Activated CD8-positive, alpha-beta memory T cell treated with anti-CD3 and anti-CD28 coated beads for 48 hours (primary cell): ENCODE measurements around the gene SCUBE1.
"Not testable (repeated sequence)": the region's sequence is repeated elsewhere in the genome, so short reads cannot be mapped to it uniquely, and the experiment has no call there.

Experiments used
- DNase-seq, 3 experiments: peaks; one replicate each; pipeline ENCODE4 v3.0.0-alpha.2; 2020; ENCODE audit warnings: low read depth in 2 of 3, low spot score in 2 of 3

Gene SCUBE1

DNA sequence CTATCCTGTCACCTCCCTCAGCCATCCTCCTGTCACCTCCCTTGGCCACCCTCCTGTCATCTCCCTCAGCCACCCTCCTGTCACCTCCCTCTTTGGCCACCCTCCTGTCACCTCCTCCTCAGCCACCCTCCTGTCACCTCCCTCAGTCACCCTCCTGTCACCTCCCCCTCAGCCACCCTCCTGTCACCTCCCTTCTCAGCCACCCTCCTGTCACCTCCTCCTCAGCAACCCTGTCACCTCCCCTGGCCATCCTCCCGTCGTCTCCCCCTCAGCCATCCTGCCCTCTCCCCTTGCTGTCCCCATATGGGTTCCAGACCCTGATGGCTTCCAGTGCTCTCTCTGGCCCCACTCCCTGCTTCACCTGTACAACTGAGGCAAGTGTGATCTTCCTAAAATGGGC lies 61.8 kb downstream of the SCUBE1 start:
- no peak for DNase-seq

DNA sequence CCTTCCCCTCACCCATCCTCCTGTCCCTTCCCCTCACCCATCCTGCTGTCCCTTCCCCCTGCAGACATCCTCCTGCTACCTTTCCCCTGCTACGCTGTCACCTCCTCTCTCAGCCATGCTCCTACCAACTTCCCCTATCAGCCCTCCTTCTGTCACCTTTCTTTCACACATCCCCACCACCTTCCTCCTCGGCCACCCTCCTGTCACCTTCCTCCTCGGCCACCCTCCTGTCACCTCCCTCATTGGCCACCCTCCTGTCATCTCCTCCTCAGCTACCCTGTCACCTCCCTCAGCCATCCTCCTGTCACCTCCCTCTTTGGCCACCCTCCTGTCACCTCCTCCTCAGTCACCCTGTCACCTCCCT lies 62.7 kb downstream of the SCUBE1 start:
- not testable (repeated sequence) for DNase-seq

DNA sequence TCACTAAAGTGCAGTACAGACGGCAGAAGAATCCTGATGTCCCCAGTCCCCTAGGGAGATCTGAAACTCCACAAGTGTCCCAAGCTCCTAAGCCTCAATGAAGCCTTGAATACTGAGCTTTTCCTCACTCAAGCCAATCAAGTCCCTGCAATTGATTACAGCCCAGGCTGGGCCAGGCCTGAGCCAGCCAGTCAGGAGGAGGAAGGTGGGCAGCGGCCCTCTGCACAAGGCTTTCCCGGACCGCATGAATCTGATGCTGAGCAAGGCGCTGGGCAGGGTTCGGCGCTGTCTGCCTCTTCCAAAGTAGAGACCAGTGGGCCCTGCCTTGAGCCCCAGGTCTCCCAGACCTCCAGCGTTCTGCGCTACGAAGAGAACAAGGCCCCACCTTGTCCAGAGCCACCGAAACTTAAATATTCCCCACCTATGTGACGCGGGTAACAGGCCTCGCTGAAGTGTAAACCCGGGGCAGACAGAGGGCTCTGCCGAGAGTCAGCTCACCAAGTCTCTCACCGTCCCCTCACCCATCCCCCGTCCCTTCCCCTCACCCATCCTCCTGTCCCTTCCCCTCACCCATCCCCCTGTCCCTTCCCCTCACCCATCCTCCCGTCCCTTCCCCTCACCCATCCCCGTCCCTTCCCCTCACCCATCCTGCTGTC lies 63.2 kb downstream of the SCUBE1 start:
- no peak for DNase-seq

DNA sequence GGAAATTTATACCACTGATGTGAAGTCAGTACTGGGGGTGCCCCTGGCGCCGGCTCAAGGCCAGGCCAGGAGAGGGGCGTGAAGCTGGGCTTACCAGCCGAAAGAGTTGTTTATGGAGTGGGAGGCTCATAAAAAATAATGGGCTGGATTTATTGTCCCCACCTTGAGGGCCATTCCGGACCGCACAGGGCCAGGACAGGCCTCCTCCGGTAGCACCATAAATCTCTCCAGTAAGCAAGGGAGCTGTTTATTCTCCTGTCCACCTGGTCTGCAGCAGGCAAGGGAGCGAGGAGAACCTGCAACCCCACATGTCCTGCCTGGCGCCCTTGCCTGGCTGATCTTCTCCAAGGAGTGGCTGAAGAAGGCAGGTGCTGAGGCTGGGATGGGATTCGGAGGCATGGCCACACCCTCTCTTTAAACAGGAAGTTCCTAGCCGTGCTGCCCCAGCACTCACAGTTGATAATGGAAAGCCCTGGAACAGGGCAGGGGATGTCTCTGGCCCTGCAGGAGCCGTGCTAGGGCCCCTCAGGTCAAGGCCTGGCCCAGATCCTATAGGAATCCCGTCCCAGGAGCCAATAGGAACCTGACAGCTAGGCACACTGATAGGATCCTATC lies 65.1 kb downstream of the SCUBE1 start:
- DNase-seq, result no peak

DNA sequence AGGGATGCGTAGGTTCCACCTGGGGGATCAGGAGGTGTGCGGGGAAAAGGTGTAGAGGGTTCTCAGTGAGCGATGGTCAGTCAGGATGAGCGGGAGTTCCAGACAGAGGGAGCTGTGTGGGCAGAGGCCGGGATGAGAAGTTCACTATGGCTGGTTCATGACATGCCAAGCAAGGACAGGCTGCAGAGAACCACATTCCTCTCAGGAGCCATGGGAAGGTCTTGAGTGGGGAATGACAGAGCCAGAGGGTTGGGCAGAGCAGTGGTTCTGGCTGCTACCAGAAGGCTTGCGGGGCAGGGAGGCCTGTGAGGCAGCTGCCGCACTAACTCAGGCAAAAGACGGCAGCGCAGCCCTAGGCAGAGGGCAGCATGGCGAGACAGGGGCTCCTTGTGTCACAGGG lies 66.1 kb downstream of the SCUBE1 start:
- no peak for DNase-seq

DNA sequence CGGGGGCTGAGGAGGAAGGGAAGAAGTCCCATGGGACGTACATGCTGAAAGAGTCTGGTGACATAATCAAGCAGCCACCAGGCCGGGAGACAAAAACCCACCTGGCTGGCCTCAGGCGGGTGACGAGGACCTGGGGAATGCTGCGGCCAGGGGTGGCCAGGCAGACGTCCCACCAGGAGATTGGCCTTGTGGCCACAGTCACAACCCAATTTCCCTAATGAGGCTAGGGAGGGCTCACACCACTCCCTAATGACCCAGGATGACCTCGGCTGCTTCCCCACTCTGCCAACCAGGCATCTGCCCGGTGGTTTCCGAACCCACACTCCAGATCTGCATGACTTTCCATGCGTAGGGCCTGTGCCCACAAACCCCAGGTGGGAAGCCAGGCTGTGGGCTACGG lies 66.9 kb downstream of the SCUBE1 start:
- DNase-seq, result no peak

DNA sequence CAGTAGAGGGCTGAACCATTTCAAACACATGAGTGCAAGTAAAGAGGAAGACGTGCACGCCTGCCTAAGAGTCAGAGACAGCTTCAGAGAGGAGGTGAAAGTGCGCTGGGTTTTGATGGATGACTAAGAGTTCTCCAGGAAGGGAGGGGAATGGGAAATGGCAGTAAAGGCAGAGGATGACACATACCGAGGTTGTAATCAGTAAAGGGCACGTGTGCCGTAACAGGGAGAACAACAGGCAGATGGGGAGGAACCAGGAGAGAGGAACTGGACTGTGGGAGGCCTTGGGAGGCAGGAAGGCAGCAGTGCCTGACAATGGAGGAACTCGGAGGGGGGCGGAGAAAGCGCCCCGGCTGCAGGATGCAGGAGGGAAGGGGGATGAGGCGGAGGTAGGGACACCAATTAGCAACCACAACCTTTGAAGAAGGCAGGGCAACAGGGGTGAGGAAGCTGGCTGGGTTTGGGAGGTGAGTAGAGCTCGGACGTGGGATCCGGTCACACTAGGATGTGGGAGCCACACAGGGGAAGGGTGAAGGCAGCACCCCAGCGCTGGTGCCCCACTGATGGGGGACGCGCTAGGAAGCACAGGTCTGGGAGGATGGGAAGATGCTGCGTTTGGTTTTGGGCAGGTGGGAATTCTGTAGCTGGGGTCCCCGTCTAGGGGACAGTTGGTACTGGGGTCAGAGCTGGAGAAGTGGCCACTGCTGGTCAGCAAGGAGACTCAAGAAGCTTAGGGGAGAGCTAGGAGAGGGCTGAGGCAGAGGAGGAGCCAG lies 67.4 kb downstream of the SCUBE1 start:
- no peak for DNase-seq

DNA sequence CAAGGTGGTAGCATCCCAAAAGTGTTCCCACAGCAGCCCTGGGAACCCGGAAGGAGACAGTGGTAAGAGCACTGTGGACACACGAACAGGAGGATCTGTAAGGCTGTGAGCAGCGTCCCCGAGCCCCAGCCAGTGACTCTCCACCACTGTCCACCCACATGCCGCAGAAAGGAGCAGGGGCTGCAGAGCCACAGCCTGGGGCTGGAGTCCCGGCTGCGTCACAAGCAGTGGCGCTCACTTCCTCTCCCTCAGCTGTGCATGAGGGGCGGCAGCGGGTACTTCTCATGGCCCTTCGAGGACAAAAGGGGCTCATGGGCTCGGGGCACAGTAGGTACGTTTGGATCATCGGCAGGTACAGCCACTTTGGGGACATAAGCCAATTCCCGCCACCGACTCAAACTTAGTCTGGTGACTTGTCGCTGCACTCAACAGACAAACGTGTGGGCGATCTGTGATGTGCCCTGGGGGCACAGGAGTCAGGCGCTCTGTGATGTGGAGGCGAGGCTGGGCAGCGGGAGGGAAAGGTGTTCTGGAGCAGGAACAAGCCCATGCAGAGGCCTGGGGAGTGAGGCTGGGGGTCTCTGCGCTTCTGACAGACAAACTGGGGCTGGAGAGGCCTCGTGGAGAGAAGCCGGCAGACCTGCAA lies 68.5 kb downstream of the SCUBE1 start:
- no peak for DNase-seq

DNA sequence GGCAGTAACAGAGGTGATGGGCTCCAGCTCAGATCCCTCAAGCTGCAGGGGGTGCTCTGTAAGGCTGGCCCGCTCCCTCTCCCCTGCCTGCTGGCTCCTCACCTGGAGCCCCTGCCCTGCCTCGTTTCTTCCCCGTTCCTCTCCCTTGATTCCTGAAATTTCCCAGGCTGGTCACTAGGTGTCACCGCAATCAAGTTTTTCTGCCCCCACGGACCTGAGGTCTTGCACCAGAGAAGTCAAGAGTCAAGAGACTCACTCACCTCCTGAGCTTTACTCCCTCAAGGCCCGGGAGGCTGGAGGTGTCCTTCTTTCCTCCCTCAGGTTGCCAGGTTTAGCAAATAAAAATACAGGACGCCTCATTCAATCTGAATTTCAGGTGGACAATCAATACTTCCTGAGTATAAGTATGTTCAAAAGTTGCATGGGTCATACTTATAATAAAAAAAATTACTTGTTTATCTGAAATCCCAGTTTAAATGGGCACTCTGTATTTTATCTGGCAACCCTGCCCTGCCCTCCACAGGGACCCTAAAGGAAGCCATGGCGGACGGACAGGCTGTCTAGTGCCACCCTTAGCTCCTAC lies 69.2 kb downstream of the SCUBE1 start:
- DNase-seq, result no peak

DNA sequence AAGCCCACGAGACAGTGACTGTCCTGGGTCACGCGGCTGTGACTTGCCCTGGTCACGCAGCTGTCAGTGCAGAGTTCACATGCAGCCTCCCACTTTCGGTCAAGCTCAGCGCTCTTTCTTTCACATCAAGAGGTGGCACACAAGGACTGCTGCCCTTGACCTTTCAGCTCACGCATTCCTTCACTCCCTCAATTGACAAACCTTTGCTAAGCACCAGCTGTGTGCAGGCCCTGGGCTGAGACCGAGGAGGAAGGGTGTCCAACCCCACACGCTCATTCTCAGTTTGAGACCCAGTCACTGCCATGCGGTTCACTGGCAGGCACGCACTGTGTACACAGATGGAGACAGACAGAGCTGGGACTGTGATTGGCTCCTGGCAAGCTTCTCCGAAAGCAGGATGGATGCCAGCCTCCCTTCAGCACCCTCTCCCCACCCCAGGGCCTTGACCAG lies 70.3 kb downstream of the SCUBE1 start:
- DNase-seq, result no peak

DNA sequence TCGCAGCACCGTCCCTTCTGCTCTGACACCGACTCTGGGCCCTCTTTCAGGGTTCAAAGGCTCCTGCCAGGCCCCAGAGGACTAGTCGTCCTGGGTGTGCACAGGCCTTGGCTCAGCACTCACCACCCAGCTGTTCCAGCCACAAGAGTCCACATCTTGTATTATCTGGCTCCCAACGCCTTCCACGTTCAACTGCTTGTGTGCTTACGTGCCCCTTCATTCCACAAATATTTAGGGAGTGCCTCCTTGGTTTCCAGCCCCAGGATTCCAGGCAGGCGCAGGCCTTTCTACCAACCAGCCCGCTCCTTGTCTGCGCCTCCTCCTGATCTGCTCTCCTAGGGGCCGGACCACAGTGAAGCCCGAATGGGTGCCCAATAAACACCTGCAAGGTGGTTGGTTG lies 70.9 kb downstream of the SCUBE1 start:
- no peak for DNase-seq

DNA sequence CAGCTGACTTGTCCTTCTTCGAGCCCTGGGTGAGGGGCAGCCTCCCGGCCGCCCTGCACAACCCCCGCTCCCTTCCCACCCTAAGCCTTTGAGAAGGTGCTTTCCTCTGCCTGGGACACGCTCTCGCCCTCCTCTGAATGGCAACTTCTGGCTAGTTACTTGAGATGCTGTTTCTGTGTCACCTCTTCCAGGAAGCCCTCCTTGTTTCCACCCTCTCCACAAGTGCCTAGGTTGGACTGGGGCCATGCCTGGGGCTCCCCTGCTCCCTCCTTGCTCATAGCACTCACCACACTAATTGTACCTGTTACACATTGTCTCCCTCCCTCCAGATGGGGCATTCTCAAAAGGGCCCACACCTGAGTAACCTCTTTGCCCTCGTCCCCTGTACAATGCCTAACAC lies 72.2 kb downstream of the SCUBE1 start:
- DNase-seq, result no peak

DNA sequence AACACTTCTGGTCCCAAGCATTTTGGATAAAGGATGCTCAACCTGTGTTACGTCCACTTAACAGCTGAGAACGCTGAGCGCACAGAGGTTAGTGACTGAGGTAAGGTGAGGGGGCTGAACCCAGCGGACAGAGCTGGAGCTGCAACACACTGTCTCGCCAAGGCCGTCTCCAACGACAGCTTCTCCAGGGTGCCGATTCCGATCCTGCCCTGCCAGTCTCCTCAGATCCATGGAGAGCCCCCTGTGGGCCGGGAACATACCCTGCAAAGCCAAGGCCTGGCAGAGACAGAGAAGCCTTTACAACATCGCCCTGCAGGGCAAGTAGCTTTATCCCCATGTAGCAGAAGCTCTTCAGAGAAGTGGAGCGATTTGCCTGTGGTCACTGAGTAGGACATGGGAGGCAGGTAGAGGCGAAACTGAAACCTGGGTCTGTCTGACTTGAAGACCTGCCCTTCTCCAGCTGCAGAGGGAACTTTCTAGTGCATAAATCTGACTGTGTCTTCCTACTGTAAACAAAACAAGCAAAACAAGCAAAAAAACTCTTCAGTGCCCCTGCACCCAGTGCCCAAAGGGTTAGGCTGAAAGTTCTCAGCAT lies 72.8 kb downstream of the SCUBE1 start:
- no peak for DNase-seq

DNA sequence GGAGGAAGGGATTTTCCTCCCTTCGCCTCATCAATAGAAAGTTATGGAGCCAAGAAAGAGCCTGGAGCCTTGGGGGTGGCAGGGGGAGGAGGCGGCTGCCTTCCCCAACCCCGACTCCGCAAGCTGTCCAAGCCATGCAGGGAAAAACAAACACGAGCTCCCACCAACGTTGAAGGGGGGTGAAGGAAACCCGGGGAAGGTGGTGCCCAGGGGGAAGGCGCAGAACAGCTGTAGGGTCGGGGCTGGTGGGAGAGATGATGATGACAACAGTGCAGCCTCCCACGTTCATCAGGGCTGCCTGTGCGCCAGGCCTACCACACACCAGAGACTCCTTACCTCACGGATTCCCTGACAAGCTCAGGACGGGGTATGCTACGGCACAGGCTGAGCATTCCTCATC lies 73.5 kb downstream of the SCUBE1 start:
- no peak for DNase-seq

DNA sequence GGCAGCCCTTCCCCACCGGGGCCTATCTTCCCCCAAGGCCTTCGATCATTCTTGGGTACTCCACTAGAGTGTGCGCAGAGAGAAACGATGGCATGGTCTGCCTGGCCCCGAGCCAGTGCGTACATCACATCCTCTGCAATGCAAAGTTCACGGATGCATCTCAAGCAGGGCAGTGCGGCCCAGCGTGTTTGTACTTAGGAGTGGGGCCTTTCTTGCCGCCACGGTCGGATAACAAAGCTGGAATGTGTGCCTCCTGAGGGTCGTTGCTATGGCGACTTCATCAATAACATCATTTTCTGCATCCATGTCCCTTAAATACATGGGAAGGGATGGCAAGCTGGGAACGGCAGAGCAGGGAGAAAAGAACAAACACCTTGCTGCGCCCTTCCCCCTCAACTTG lies 73.9 kb downstream of the SCUBE1 start:
- no peak for DNase-seq

DNA sequence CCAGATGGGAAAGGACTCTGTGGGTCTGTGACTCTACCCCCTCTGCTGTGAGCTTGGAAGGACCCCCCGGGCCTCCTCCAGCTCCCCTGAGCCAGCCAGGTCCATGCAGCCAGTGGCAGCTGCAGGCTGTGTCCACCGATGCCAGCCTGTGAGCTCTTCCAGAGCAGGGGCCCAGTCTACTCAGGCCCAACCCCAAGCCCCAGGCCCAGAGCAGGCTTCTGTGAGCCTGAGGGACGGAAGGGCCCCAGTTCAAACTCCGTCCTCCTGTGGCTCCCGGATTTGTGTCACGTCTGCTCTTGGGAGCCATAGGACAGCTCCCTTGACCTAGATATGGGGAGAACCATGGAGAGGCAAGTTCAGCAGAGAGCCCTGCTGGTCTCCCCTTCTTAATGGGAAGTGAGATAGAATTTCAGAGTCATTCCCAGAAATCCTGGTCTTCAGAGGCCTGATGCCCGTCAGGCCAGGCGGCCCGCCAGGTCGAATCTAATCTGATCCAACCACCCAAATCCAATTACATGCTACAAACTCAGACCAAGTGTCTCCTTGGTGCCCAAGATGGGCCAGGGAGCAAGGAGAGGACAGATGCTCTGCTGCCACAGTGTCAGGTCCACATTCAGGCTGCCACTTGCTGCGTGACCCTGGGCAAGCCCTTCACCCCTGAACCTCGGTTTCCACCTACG lies 75.1 kb downstream of the SCUBE1 start:
- no peak for DNase-seq

DNA sequence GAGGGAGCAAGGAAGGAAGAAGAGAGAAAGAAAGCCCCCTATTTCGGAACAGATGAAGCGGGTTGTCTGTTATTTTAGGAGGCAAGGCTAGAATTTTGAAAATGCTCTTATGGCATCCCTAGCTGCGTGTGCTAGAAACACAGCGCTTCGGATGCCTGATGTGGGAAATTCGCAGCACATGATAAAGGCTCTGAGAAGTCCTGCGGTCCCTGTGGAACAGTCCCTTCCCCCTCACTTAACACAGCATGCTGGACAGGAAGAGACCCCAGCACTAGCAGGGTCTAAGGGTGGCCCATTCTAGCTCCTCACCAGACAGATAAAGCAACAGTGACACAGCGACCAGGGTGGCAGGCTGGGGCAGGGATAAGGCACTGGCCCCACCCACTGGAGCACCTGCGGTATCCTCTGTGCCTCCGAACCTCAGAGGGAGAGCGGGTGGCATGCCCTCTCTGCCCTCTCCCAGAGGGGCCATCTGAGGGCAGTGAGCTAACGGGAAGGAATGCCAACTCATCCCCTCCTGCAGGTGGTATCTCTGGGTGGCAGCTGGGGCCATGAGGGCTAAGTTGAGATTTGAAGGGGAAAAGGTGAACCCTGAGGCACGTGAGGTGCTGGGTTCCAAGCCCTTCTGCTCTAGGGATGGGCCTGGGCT lies 75.7 kb downstream of the SCUBE1 start:
- no peak for DNase-seq

DNA sequence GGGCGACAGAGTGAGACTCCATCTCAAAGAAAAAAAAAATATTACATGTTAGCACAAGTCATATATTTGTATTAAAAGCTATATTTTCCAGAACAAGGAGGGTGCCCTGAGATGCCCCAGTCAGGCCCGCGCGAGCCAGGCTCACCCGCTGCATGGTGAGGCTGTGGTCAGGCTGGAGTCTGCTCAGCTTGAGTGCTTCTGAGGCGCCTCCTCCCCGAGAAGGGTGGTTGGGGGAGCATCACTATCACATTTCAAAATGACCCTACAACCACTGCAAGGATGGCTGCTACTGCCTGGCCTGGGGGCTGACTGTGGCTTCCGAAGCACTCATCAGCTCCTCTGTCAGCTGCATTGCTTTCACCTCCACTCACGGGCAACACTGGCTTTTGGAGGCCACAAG lies 77.1 kb downstream of the SCUBE1 start:
- DNase-seq, result no peak

DNA sequence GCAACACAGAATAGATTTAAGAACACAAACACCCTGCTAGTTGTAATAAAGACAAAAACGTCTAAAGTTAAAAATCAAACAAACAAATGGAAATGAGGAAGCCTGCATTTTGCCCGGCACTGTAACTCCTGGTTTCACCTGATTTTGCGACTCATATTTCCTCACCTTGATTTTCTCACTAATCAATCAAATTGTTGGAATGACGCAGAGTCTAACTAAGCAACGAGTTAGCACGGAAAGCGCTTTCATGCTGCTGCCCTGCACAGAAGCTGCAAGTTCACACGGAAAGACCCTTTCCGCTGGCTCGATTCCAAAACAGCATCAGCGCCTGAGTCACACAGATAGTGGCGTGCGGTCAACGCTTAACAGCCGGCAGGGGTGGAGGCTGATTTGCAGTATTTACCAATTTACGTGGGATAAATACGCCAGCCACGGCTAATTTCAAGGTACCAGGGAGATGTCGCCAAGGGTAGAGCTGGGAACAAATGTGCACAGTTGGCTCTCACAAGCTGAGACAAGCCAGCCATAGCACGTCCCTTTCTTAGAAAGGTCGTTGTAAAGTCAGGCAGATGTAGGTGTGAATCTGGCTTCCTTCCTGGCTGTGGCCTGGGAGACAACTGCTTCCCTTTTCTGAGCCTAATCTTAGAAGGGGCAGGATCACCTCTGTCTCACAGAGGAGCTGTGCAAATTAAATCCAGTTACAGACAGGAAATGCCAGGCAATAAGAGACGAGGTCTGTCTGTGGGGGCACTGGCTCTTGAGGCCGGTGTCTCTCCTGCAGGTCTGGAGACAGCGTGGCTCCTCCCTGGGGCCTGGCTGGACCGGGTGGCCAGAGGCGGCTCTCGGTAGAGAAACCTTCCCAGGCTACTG lies 79.3 kb downstream of the SCUBE1 start:
- peak; percentile 52 to 72 (median 68) for DNase-seq
